Hematopoietic multipotent progenitor cell treated with erythropoietin and hydrocortisone succinate and interleukin-3 and kit ligand, for 6 days (in vitro differentiated cells): ENCODE measurements around the gene BTLA.
A peak's percentile ranks its signal among the peaks of the same experiment; 100 is the strongest.
"Not testable (repeated sequence)": the region's sequence is repeated elsewhere in the genome, so short reads cannot be mapped to it uniquely, and the experiment has no call there.

Experiments
- DNase-seq: peaks from one replicate; pipeline ENCODE4 v3.0.0-alpha.2; 2015

The BTLA gene

GRCh38 chr3:112498914-112499711 lies at the start of gene BTLA:
Gene BTLA (minus strand): TSS chr3:112499472. CDS start chr3:112499358, 114 bp downstream.
- no peak for DNase-seq

GRCh38 chr3:112546216-112546759 lies 47.0 kb upstream of the BTLA start:
- no peak for DNase-seq

GRCh38 chr3:112539825-112540650 lies 40.8 kb upstream of the BTLA start:
- no peak for DNase-seq

GRCh38 chr3:112531358-112531781 lies 32.1 kb upstream of the BTLA start:
- peak; percentile 74 for DNase-seq

- DNase-seq: no peak
These were observed 31.3 kb upstream of the BTLA start for GRCh38 chr3:112530573-112530972.

- not testable (repeated sequence) for DNase-seq
These were observed 24.9 kb upstream of the BTLA start for GRCh38 chr3:112524127-112524526.

- peak; percentile 88 for DNase-seq
These were observed 20.2 kb upstream of the BTLA start for GRCh38 chr3:112519424-112520001.

- DNase-seq: not testable (repeated sequence)
These were observed 19.7 kb upstream of the BTLA start for GRCh38 chr3:112518970-112519369.

GRCh38 chr3:112514527-112515128 lies 15.4 kb upstream of the BTLA start:
- DNase-seq: no peak

- no peak for DNase-seq
These were observed 13.0 kb upstream of the BTLA start for GRCh38 chr3:112512320-112512719.

- no peak for DNase-seq
These were observed 9.6 kb upstream of the BTLA start for GRCh38 chr3:112508860-112509259.

GRCh38 chr3:112508261-112508660 lies 9.0 kb upstream of the BTLA start:
- DNase-seq: no peak

- DNase-seq: no peak
These were observed 6.6 kb upstream of the BTLA start for GRCh38 chr3:112505907-112506306.

GRCh38 chr3:112504123-112504522 lies 4.9 kb upstream of the BTLA start:
- DNase-seq: no peak

- no peak for DNase-seq
These were observed 4.2 kb upstream of the BTLA start for GRCh38 chr3:112503304-112503972.

GRCh38 chr3:112500621-112501020 lies 1.3 kb upstream of the BTLA start:
- no peak for DNase-seq

- no peak for DNase-seq
These were observed 1.2 kb downstream of the BTLA start for GRCh38 chr3:112497897-112498548.

GRCh38 chr3:112496366-112497067 lies 2.8 kb downstream of the BTLA start:
- DNase-seq: no peak

GRCh38 chr3:112494448-112494767 lies 4.9 kb downstream of the BTLA start:
- DNase-seq: not testable (repeated sequence)

GRCh38 chr3:112492124-112492523 lies 7.1 kb downstream of the BTLA start:
- no peak for DNase-seq

GRCh38 chr3:112491373-112491772 lies 7.9 kb downstream of the BTLA start:
- DNase-seq: no peak
